HepG2 (cell line): ENCODE results near the gene RANBP3. TPM values are rescaled to one million over a fixed set of nuclear protein-coding genes. Genes with fewer than 3 reads are reported as not detected.

Source experiments
- ZNF101 ChIP-seq: sonication (generic); formaldehyde crosslinking; IDR thresholded peaks from 2 replicates; pipeline ENCODE4 v1.4.0; 2020; ENCODE audit warnings: mild to moderate bottlenecking, low read depth, missing genetic modification reagents, borderline replicate concordance
- ZNF510 ChIP-seq: sonication (generic); formaldehyde crosslinking; IDR thresholded peaks from 2 replicates; pipeline ENCODE4 v1.4.0; 2020; ENCODE audit warnings: low read depth, mild to moderate bottlenecking, missing genetic modification reagents
- polyA plus RNA-seq, 8 experiments: library from polyadenylated mRNA; depleted of rRNA in 3 of 8; stranded (reverse) in 7 of 8; unstranded in 1 of 8; fragments of >200 nt; fragmentation: Illumina TruSeq in 4 of 8; extraction: Trizol in 4 of 8; gene quantifications; 2 replicates each; pipeline versions ENCODE4 v1.2.1 to v1.2.3, GENCODE V29; 2011 to 2016; ENCODE audit warnings: low read depth in 4 of 8, missing spikeins in 1 of 8, mixed read lengths in 1 of 8; ENCODE audit not compliant: insufficient read depth in 1 of 8
- total RNA-seq, 5 experiments: library from RNA; depleted of rRNA; stranded (reverse); fragments of >200 nt; fragmentation: Illumina TruSeq; extraction: Trizol; gene quantifications; 2 replicates each; pipeline ENCODE4 v1.2.3, GENCODE V29; 2016; ENCODE audit warnings: low read depth in 1 of 5
- TF ChIP-seq, protein P1 (sequence below): sonication (generic); formaldehyde crosslinking; IDR thresholded peaks from 2 replicates; pipeline ENCODE4 v1.4.0; 2020; ENCODE audit warnings: mild to moderate bottlenecking, missing genetic modification reagents

RANBP3 gene
- total and polyA plus RNA-seq, 2 of the 13 experiments (the other 11 are each of a cell fraction or from before 2014, with no cell fraction given): 39.5 to 149 TPM

DNA sequence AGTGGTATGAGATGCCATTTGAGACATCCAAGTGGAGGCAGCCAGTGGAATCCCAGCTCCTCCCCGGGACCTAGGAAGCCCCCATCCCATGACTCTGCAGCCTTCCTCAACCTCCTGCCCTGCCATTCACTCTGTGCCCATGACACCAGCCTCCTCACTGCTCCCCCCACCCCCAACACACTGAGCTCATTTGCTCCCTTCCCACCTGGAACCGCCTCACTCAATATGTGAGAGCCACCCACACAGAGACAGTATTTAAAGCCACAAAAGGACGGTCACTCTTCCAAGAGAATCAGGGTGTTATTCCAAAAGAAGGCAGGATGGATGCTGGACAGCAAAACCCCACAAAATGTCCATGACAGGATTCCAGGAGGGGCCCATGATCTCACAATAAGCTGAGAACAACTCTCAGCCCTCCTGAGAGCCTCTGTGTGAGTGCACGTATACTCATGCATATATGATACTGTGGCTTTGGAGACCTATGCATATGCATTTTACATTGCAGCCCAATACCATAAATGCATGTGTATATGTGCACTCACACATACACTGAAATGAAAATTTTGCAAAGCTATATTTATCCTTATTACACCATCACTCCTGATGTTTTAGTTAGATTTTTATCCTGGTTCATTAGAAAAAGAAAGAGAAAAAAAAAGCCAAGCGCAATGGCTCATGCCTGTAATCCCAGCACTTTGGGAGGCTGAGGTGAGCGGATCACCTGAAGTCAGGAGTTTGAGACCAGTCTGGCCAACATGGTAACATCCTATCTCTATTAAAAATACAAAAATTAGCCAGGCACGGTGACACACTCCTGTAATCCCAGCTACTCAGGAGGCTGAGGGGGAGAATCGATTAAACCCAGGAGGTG is 10.8 kb upstream of the RANBP3 start (continued):
- TF ChIP-seq, protein P1, sequence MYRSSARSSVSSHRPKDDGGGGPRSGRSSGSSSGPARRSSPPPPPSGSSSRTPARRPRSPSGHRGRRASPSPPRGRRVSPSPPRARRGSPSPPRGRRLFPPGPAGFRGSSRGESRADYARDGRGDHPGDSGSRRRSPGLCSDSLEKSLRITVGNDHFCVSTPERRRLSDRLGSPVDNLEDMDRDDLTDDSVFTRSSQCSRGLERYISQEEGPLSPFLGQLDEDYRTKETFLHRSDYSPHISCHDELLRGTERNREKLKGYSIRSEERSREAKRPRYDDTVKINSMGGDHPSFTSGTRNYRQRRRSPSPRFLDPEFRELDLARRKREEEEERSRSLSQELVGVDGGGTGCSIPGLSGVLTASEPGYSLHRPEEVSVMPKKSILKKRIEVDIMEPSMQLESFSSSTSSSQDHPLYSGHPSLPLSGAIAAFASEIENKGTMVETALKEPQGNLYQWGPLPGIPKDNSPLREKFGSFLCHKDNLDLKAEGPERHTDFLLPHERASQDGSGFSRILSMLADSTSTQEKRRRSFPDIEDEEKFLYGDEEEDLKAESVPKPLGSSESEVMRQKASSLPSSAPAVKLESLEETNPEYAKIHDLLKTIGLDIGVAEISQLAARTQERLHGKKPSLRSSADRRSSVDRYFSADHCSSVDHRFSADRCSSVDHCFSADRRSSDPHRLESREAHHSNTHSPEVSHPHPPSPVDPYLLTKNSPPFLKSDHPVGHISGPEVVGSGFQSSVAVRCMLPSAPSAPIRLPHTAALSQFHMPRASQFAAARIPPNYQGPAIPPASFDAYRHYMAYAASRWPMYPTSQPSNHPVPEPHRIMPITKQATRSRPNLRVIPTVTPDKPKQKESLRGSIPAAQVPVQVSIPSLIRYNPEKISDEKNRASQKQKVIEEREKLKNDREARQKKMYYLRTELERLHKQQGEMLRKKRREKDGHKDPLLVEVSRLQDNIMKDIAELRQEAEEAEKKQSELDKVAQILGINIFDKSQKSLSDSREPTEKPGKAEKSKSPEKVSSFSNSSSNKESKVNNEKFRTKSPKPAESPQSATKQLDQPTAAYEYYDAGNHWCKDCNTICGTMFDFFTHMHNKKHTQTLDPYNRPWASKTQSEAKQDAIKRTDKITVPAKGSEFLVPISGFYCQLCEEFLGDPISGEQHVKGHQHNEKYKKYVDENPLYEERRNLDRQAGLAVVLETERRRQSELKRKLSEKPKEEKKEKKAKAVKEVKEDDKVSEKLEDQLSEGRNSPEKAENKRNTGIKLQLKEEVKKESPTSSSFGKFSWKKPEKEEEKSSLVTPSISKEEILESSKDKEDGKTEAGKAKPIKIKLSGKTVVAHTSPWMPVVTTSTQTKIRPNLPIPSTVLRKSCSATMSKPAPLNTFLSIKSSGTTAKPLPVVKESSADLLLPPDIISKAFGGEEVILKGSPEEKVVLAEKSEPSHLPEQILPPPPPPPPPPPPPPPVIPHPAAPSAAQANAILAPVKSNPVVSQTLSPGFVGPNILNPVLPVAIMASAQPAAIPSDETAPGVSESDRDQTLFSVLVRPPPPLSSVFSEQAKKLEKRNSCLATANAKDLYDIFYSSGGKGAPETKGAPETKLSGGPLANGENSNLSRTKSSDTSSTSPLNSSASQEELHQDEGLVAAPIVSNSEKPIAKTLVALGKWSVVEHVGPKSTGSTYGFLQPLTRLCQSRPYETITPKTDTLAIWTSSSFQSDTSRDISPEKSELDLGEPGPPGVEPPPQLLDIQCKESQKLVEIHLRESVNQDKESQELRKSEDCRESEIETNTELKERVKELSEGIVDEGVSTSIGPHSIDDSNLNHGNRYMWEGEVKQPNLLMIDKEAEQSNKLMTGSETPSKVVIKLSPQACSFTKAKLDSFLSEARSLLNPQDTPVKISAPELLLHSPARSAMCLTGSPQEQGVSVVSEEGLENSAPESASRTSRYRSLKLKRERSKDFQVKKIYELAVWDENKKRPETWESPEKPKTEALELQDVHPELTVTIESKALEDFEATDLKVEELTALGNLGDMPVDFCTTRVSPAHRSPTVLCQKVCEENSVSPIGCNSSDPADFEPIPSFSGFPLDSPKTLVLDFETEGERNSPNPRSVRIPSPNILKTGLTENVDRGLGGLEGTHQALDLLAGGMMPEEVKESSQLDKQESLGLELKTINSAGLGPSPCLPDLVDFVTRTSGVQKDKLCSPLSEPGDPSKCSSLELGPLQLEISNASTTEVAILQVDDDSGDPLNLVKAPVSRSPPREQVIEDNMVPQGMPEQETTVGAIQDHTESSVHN (CRISPR knock-in tag): no peak
- TF ChIP-seq ZNF101 (CRISPR knock-in tag): no peak
- no peak for TF ChIP-seq ZNF510 (CRISPR knock-in tag)
